Heart left ventricle (tissue), 13 donors: Measurements from ENCODE around the gene RPTOR.

Experiments
- CTCF ChIP-seq, 12 donors: fragments of 200-600 bp; sonication (generic) in 4 of 12; IDR thresholded peaks; one replicate each; pipeline versions ENCODE4 v1.5.0 to v1.8.0; 2018 to 2022; ENCODE audit warnings: antibody characterized with exemption in 12 of 12, mild to moderate bottlenecking in 5 of 12
- POLR2A ChIP-seq, 2 donors: fragments of 450-650 bp; IDR thresholded peaks; one replicate each; pipeline ENCODE4 v1.6.1; 2017; ENCODE audit warnings: antibody characterized with exemption in 2 of 2, mild to moderate bottlenecking in 2 of 2, moderate library complexity in 2 of 2
- donor health status: ischemic (EF 13 %, LVEDD 7.1; RV severe dilation, severe dysfunction).
- donor health status: DM: no; HTN: yes; CAD: no.
- donor health status: DM: no; HTN: no; CAD: no.
- donor health status: ischemic (EF 25% LVEDD 6.9; RV normal size, moderate dysfunction).
- donor health status: ischemic (EF 25% LVEDD 5.7; RV mildly dilated, moderate dysfunction).
- donor health status: ischemic (EF 35%, LVEDD 5.7; RV mildly dilated, moderate dysfunction).
- donor health status: nonischemic (EF 11% LVEDD 7.7; RV severe dilation, severe dysfunction).
- donor health status: DM: yes; HTN: yes; CAD: no.
- donor health status: PGD.
- donor health status: ischemic (EF 29% LVEDD 5.4; RV normal size, mild dysfunction).
- donor health status: nonischemic (EF 23%, LVEDD 6.1; RV moderate dilation, normal function).

GRCh38 chr17:80831491-80831890 is 286.9 kb downstream of the RPTOR start:
- TF ChIP-seq CTCF (IDR thresholded peaks at IDR 0.05), result no peak
- TF ChIP-seq POLR2A (IDR thresholded peaks at IDR 0.05), result no peak
